ENCODE results near the gene OR2L13. TPM values are rescaled to one million over a fixed set of nuclear protein-coding genes. Genes with fewer than 3 reads are reported as not detected.
"Not testable (repeated sequence)": the region's sequence is repeated elsewhere in the genome, so short reads cannot be mapped to it uniquely, and the experiment has no call there.

OR2L13 gene
- total RNA-seq, 1 donor from 2014 or later: not detected

GRCh38 chr1:248055261-248055660 is 39.7 kb upstream of the OR2L13 start:
- no peak overlapping the region for H3K4me3 Mint-ChIP-seq (ENCODE audit: unreplicated experiment)
- H3K27ac Mint-ChIP-seq (ENCODE audit: unreplicated experiment): no peak overlapping the region
- no peak for DNase-seq (ENCODE audit: low spot score)
- peaks cover 17% of the 10 kb centered on the region for H3K9me3 Mint-ChIP-seq (ENCODE audit: unreplicated experiment)
- H3K4me1 Mint-ChIP-seq (ENCODE audit: unreplicated experiment): no peaks in the 10 kb centered on the region
- peaks cover 7% of the 10 kb centered on the region for H3K36me3 Mint-ChIP-seq (ENCODE audit: low read depth, unreplicated experiment)
- H3K27me3 Mint-ChIP-seq (ENCODE audit: unreplicated experiment): peaks cover 2% of the 10 kb centered on the region
- TF ChIP-seq, protein P1, sequence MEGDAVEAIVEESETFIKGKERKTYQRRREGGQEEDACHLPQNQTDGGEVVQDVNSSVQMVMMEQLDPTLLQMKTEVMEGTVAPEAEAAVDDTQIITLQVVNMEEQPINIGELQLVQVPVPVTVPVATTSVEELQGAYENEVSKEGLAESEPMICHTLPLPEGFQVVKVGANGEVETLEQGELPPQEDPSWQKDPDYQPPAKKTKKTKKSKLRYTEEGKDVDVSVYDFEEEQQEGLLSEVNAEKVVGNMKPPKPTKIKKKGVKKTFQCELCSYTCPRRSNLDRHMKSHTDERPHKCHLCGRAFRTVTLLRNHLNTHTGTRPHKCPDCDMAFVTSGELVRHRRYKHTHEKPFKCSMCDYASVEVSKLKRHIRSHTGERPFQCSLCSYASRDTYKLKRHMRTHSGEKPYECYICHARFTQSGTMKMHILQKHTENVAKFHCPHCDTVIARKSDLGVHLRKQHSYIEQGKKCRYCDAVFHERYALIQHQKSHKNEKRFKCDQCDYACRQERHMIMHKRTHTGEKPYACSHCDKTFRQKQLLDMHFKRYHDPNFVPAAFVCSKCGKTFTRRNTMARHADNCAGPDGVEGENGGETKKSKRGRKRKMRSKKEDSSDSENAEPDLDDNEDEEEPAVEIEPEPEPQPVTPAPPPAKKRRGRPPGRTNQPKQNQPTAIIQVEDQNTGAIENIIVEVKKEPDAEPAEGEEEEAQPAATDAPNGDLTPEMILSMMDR (IDR thresholded peaks at IDR 0.05; ENCODE audit: unreplicated experiment): no peak

- peaks cover 3% of the 10 kb centered on the region for H3K36me3 Mint-ChIP-seq (ENCODE audit: low read depth, unreplicated experiment)
- peaks cover 1% of the 10 kb centered on the region for H3K27me3 Mint-ChIP-seq (ENCODE audit: unreplicated experiment)
These were observed 29.9 kb upstream of the OR2L13 start for GRCh38 chr1:248065071-248065470.

DNA sequence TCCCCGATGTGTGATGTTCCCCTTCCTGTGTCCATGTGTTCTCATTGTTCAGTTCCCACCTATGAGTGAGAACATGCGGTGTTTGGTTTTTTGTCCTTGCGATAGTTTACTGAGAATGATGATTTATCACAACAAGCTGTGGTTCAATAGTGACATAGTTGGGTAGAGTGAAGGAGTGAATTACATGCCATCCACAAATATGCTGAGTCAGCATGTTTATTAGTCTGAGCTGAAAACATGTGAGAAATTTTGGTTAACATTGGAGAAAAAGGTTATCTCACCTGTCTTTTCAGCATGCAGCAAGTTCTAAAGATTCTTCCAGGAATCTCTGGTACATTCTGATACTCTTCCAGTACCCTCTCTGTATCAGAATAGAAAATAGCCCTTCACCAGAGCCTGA is 29.4 kb upstream of the OR2L13 start:
- Mint-ChIP-seq H3K4me3 (ENCODE audit: unreplicated experiment) (no peak overlapping the region), H3K4me1 (ENCODE audit: unreplicated experiment) (no peaks in the 10 kb centered on the region), H3K27me3 (ENCODE audit: unreplicated experiment) (peaks cover 1% of the 10 kb centered on the region), H3K27ac (ENCODE audit: unreplicated experiment) (no peak overlapping the region), H3K36me3 (ENCODE audit: low read depth, unreplicated experiment) (peaks cover 3% of the 10 kb centered on the region), H3K9me3 (ENCODE audit: unreplicated experiment) (peaks cover 12% of the 10 kb centered on the region)
- TF ChIP-seq, protein P1 (IDR thresholded peaks at IDR 0.05; ENCODE audit: unreplicated experiment): no peak
- no peak for DNase-seq (ENCODE audit: low spot score)

More at GRCh38 chr1:248065071-248065470, 29.9 kb upstream of the OR2L13 start:
- H3K9me3 Mint-ChIP-seq (ENCODE audit: unreplicated experiment): peaks cover 12% of the 10 kb centered on the region
- no peak overlapping the region for H3K4me3 Mint-ChIP-seq (ENCODE audit: unreplicated experiment)
- no peaks in the 10 kb centered on the region for H3K4me1 Mint-ChIP-seq (ENCODE audit: unreplicated experiment)
- TF ChIP-seq, protein P1 (IDR thresholded peaks at IDR 0.05; ENCODE audit: unreplicated experiment): no peak
- no peak for DNase-seq (ENCODE audit: low spot score)
- H3K27ac Mint-ChIP-seq (ENCODE audit: unreplicated experiment): no peak overlapping the region

DNA sequence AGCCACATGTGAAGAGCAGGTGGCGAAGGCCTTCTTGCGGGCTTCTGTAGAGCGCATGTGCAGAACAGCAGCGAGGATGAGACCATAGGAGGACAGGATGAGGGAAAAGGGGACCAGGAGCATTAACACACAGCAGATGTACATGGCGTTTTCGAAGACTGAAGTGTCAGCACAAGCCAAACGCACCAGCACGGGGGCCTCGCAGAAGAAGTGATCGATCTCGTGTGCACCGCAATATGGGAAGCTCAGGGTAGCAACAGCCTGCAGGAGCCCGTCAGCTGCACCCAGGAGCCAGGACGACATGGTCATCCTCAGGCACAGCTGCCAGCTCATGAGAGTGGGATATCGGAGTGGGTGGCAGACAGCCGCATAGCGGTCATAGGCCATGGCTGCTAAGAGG is 11.1 kb upstream of the OR2L13 start:
- H3K9me3 Mint-ChIP-seq (ENCODE audit: unreplicated experiment): peaks cover 17% of the 10 kb centered on the region
- DNase-seq (ENCODE audit: low spot score); H3K27ac Mint-ChIP-seq (ENCODE audit: unreplicated experiment): not testable (repeated sequence)

GRCh38 chr1:248098529-248098928 is 3.5 kb downstream of the OR2L13 start:
- peaks cover 11% of the 10 kb centered on the region for H3K9me3 Mint-ChIP-seq (ENCODE audit: unreplicated experiment)
- no peaks in the 10 kb centered on the region for H3K4me1 Mint-ChIP-seq (ENCODE audit: unreplicated experiment)
- H3K36me3 Mint-ChIP-seq (ENCODE audit: low read depth, unreplicated experiment): peaks cover 3% of the 10 kb centered on the region
- no peak for DNase-seq (ENCODE audit: low spot score)
- H3K27me3 Mint-ChIP-seq (ENCODE audit: unreplicated experiment): no peaks in the 10 kb centered on the region
- TF ChIP-seq, protein P1 (IDR thresholded peaks at IDR 0.05; ENCODE audit: unreplicated experiment): no peak
- no peak overlapping the region for H3K4me3 Mint-ChIP-seq (ENCODE audit: unreplicated experiment)
- H3K27ac Mint-ChIP-seq (ENCODE audit: unreplicated experiment): no peak overlapping the region

More for the DNA sequence above, 11.1 kb upstream of the OR2L13 start:
- not testable (repeated sequence) for H3K36me3 Mint-ChIP-seq (ENCODE audit: low read depth, unreplicated experiment); H3K4me1 Mint-ChIP-seq (ENCODE audit: unreplicated experiment); H3K4me3 Mint-ChIP-seq (ENCODE audit: unreplicated experiment); H3K27me3 Mint-ChIP-seq (ENCODE audit: unreplicated experiment)

Data from endothelial cell (in vitro differentiated cells).